ENCODE data around the gene PTPRN2. TPM values are rescaled to one million over a fixed set of nuclear protein-coding genes. Genes with fewer than 3 reads are reported as not detected.

The PTPRN2 gene
- total RNA-seq, 1 experiment from 2014 or later, result 2.1 TPM

GRCh38 chr7:157568770-157569584 is 1018.6 kb downstream of the PTPRN2 start:
- Histone ChIP-seq H3K79me2 (ENCODE audit: insufficient read depth, low read length) (no peaks in the 10 kb centered on the region), H3K36me3 (ENCODE audit: control insufficient read depth in 1 of 2, insufficient read depth in 2 of 2, low read length in 2 of 2) (no peaks in the 10 kb centered on the region), H3K9ac (ENCODE audit: low read length) (no peak overlapping the region), H3K27ac (ENCODE audit: low read depth, low read length) (no peak overlapping the region), H2AFZ (ENCODE audit: low read depth, low read length, poor library complexity, severe bottlenecking) (no peak overlapping the region), H3K4me1 (ENCODE audit: control insufficient read depth in 1 of 2, insufficient read depth in 2 of 2, low read length in 2 of 2) (peaks cover 18 to 26% of the 10 kb centered on the region in 2 experiments), H3K27me3 (ENCODE audit: insufficient read depth, low read length) (no peaks in the 10 kb centered on the region), H3K9me2 (ENCODE audit: insufficient read depth) (no peaks in the 10 kb centered on the region), H3K4me2 (ENCODE audit: low read length) (no peak overlapping the region), H3K4me3 (replicated peaks in 1 of 2; ENCODE audit: low read depth in 1 of 2, low read length in 2 of 2) (no peak overlapping the region), H3K9me3 (ENCODE audit: control insufficient read depth in 1 of 2, insufficient read depth in 1 of 2, low read depth in 1 of 2, low read length in 2 of 2) (no peaks in the 10 kb centered on the region), H4K20me1 (ENCODE audit: insufficient read depth) (no peaks in the 10 kb centered on the region)
- RAD21 ChIA-PET (ENCODE audit: low non-redundant PET in 1 of 2, low total read pairs in 2 of 2, uncharacterized antibody in 2 of 2, unreplicated experiment in 2 of 2), result no interaction called here
- DNase-seq (ENCODE audit: low read depth, low spot score) (no peak), ATAC-seq (no peak)
- CTCF ChIA-PET, result no interaction called here
- POLR2A ChIA-PET, result no interaction called here
- BruUV-seq (replicated peaks), result no TSS peak
- intact Hi-C loops (cut with micrococcal nuclease), result loop anchor here (10.0 kb wide), 1 partner anchor 366 kb away; no protein-coding TSS in a partner anchor
- TF ChIP-seq SRF (IDR thresholded peaks at IDR 0.05; ENCODE audit: low read depth) (no peak), JUND (IDR thresholded peaks at IDR 0.05) (no peak), TCF7L2 (IDR thresholded peaks at IDR 0.05; ENCODE audit: borderline replicate concordance, extremely low read depth, insufficient read depth, insufficient read length) (no peak)

GRCh38 chr7:157568106-157568769 is 1019.4 kb downstream of the PTPRN2 start:
- ChIA-PET CTCF (interaction anchor here (1.3 kb wide), 1 partner anchor 94 kb away, joined by 3 read pairs; no protein-coding TSS in a partner anchor), RAD21 (ENCODE audit: low non-redundant PET in 1 of 2, low total read pairs in 2 of 2, uncharacterized antibody in 2 of 2, unreplicated experiment in 2 of 2) (no interaction called here), POLR2A (no interaction called here)
- BruUV-seq (replicated peaks), result no TSS peak
- intact Hi-C loops (cut with micrococcal nuclease), result loop anchor here (10.0 kb wide), 1 partner anchor 367 kb away; no protein-coding TSS in a partner anchor
- H2AFZ ChIP-seq (ENCODE audit: low read depth, low read length, poor library complexity, severe bottlenecking), result no peak overlapping the region
- H4K20me1 ChIP-seq (ENCODE audit: insufficient read depth), result no peaks in the 10 kb centered on the region
- no peak overlapping the region for H3K4me2 ChIP-seq (ENCODE audit: low read length)
- DNase-seq (ENCODE audit: low read depth, low spot score) (no peak), ATAC-seq (no peak)
- no peaks in the 10 kb centered on the region for H3K27me3 ChIP-seq (ENCODE audit: insufficient read depth, low read length)
- H3K9me3 ChIP-seq (ENCODE audit: control insufficient read depth in 1 of 2, insufficient read depth in 1 of 2, low read depth in 1 of 2, low read length in 2 of 2), result no peaks in the 10 kb centered on the region
- no peak overlapping the region for H3K9ac ChIP-seq (ENCODE audit: low read length)
- no peak overlapping the region for H3K4me3 ChIP-seq (replicated peaks in 1 of 2; ENCODE audit: low read depth in 1 of 2, low read length in 2 of 2)
- TF ChIP-seq ZNF274 (IDR thresholded peaks at IDR 0.05; ENCODE audit: low read depth, low read length), result no peak
- TF ChIP-seq RAD21 (IDR thresholded peaks at IDR 0.05; ENCODE audit: low read depth), result no peak
- TF ChIP-seq CEBPB (IDR thresholded peaks at IDR 0.05; ENCODE audit: low read depth), result no peak
- no peak for TF ChIP-seq ZBTB33 (IDR thresholded peaks at IDR 0.05; ENCODE audit: extremely low read depth, insufficient replicate concordance, low read length)
- no peak for TF ChIP-seq TCF7L2 (IDR thresholded peaks at IDR 0.05; ENCODE audit: borderline replicate concordance, extremely low read depth, insufficient read depth, insufficient read length)
- TF ChIP-seq EZH2phosphoT487 (IDR thresholded peaks at IDR 0.05; ENCODE audit: borderline replicate concordance), result no peak
- TF ChIP-seq SRF (IDR thresholded peaks at IDR 0.05; ENCODE audit: low read depth), result no peak
- no peak for TF ChIP-seq ELF1 (IDR thresholded peaks at IDR 0.05; ENCODE audit: borderline replicate concordance, low read depth)
- TF ChIP-seq SP1 (IDR thresholded peaks at IDR 0.05; ENCODE audit: low read depth), result no peak
- H3K27ac ChIP-seq (ENCODE audit: low read depth, low read length), result no peak overlapping the region
- H3K79me2 ChIP-seq (ENCODE audit: insufficient read depth, low read length), result no peaks in the 10 kb centered on the region
- no peaks in the 10 kb centered on the region for H3K36me3 ChIP-seq (ENCODE audit: control insufficient read depth in 1 of 2, insufficient read depth in 2 of 2, low read length in 2 of 2)
- H3K4me1 ChIP-seq (ENCODE audit: control insufficient read depth in 1 of 2, insufficient read depth in 2 of 2, low read length in 2 of 2), result peaks cover 23 to 31% of the 10 kb centered on the region in 2 experiments
- no peaks in the 10 kb centered on the region for H3K9me2 ChIP-seq (ENCODE audit: insufficient read depth)
